Measurements from ENCODE around the gene VPS52. TPM values are rescaled to one million over a fixed set of nuclear protein-coding genes. Genes with fewer than 3 reads are reported as not detected.

The VPS52 gene
- total RNA-seq, 1 experiment from 2014 or later, result 58.2 TPM

- no peak overlapping the region for H3K4me3 ChIP-seq (replicated peaks in 1 of 2; ENCODE audit: low read depth in 1 of 2, low read length in 2 of 2)
- CTCF ChIA-PET, result no interaction called here
- DNase-seq (ENCODE audit: low read depth, low spot score), result no peak
- no peaks in the 10 kb centered on the region for H3K9me2 ChIP-seq (ENCODE audit: insufficient read depth)
- no peak for ATAC-seq
- POLR2A ChIA-PET, result no interaction called here
- peaks cover 9 to 11% of the 10 kb centered on the region in 2 experiments; a peak in 3 of 4 replicates for H3K36me3 ChIP-seq (ENCODE audit: control insufficient read depth in 1 of 2, insufficient read depth in 2 of 2, low read length in 2 of 2)
- H3K27ac ChIP-seq (ENCODE audit: low read depth, low read length), result no peak overlapping the region
- no peak overlapping the region for H3K9ac ChIP-seq (ENCODE audit: low read length)
- no peak overlapping the region for H3K4me2 ChIP-seq (ENCODE audit: low read length)
- peaks cover 18% of the 10 kb centered on the region for H3K79me2 ChIP-seq (ENCODE audit: insufficient read depth, low read length)
- no peak overlapping the region for H2AFZ ChIP-seq (ENCODE audit: low read depth, low read length, poor library complexity, severe bottlenecking)
- intact Hi-C loops (cut with micrococcal nuclease), result no loop called here
- TF ChIP-seq JUND (IDR thresholded peaks at IDR 0.05) (no peak), SIN3A (IDR thresholded peaks at IDR 0.05; ENCODE audit: low read depth) (no peak), SRF (IDR thresholded peaks at IDR 0.05; ENCODE audit: low read depth) (no peak), EGR1 (IDR thresholded peaks at IDR 0.05; ENCODE audit: low read depth) (no peak), MAX (IDR thresholded peaks at IDR 0.05) (no peak), EZH2 (IDR thresholded peaks at IDR 0.05) (no peak), CBX3 (IDR thresholded peaks at IDR 0.05; ENCODE audit: low read depth) (no peak), ZFX (IDR thresholded peaks at IDR 0.05) (no peak), POLR2AphosphoS5 (IDR thresholded peaks at IDR 0.05; ENCODE audit: low read depth, low read length) (no peak), ZBTB33 (IDR thresholded peaks at IDR 0.05; ENCODE audit: extremely low read depth, insufficient replicate concordance, low read length) (no peak), ATF3 (IDR thresholded peaks at IDR 0.05) (no peak), REST (IDR thresholded peaks at IDR 0.05; ENCODE audit: low read depth) (no peak), SP1 (IDR thresholded peaks at IDR 0.05; ENCODE audit: low read depth) (no peak), RAD21 (IDR thresholded peaks at IDR 0.05; ENCODE audit: low read depth) (no peak), ELF1 (IDR thresholded peaks at IDR 0.05; ENCODE audit: borderline replicate concordance, low read depth) (no peak), EZH2phosphoT487 (IDR thresholded peaks at IDR 0.05; ENCODE audit: borderline replicate concordance) (no peak), TCF7L2 (IDR thresholded peaks at IDR 0.05; ENCODE audit: borderline replicate concordance, extremely low read depth, insufficient read depth, insufficient read length) (no peak), POLR2A (IDR thresholded peaks at IDR 0.05; ENCODE audit: borderline replicate concordance, extremely low read depth, insufficient read depth, insufficient read length) (no peak), CTCF (IDR thresholded peaks at IDR 0.05 in 2 of 3, conservative IDR thresholded peaks at IDR 0.05 in 1 of 3; ENCODE audit: borderline replicate concordance in 1 of 3, insufficient read depth in 1 of 3, low read depth in 2 of 3, low read length in 2 of 3) (no peak)
- H3K9me3 ChIP-seq (ENCODE audit: control insufficient read depth in 1 of 2, insufficient read depth in 1 of 2, low read depth in 1 of 2, low read length in 2 of 2), result no peaks in the 10 kb centered on the region
- H4K20me1 ChIP-seq (ENCODE audit: insufficient read depth), result no peaks in the 10 kb centered on the region
- BruUV-seq (replicated peaks), result no TSS peak
- RAD21 ChIA-PET (ENCODE audit: low non-redundant PET in 1 of 2, low total read pairs in 2 of 2, uncharacterized antibody in 2 of 2, unreplicated experiment in 2 of 2), result no interaction called here
- no peaks in the 10 kb centered on the region for H3K27me3 ChIP-seq (ENCODE audit: insufficient read depth, low read length)
- peaks cover 0 to 5% of the 10 kb centered on the region in 2 experiments; a peak in 1 of 4 replicates for H3K4me1 ChIP-seq (ENCODE audit: control insufficient read depth in 1 of 2, insufficient read depth in 2 of 2, low read length in 2 of 2)
Measured at GRCh38 chr6:33305052-33305451, 33.4 kb upstream of the VPS52 start.

Measured in HCT116 (cell line).